HepG2 (cell line): ENCODE measurements around the gene TAT. TPM values are rescaled to one million over a fixed set of nuclear protein-coding genes. Genes with fewer than 3 reads are reported as not detected.
A peak's percentile ranks its signal among the peaks of the same experiment; 100 is the strongest.

Experiments
- ATRX ChIP-seq: sonication (generic); formaldehyde crosslinking; IDR thresholded peaks from 2 replicates; pipeline ENCODE4 v1.4.0; 2020; ENCODE audit warnings: missing genetic modification reagents, borderline replicate concordance
- BHLHE40 ChIP-seq: IDR thresholded peaks from 2 replicates; pipeline ENCODE4 v1.6.1; 2011; ENCODE audit warnings: low read length, improper control_type of control experiment
- BRCA1 ChIP-seq: sonication (generic); formaldehyde crosslinking; IDR thresholded peaks from 2 replicates; pipeline ENCODE4 v1.4.0; 2020; ENCODE audit warnings: missing genetic modification reagents
- FLYWCH1 ChIP-seq: sonication (generic); formaldehyde crosslinking; IDR thresholded peaks from 2 replicates; pipeline ENCODE4 v1.8.1; 2023; ENCODE audit warnings: mild to moderate bottlenecking, missing genetic modification reagents
- FOXC1 ChIP-seq: sonication (generic); formaldehyde crosslinking; IDR thresholded peaks from 2 replicates; pipeline ENCODE4 v1.8.0; 2022; ENCODE audit warnings: mild to moderate bottlenecking, missing genetic modification reagents, borderline replicate concordance
- KDM5A ChIP-seq: fragments of 200-600 bp; sonication (generic); IDR thresholded peaks from 2 replicates; pipeline ENCODE4 v1.7.0; 2018; ENCODE audit warnings: antibody characterized with exemption, mild to moderate bottlenecking, low read length, borderline replicate concordance
- POLR2G ChIP-seq: fragments of 200-400 bp; formaldehyde crosslinking; IDR thresholded peaks from 2 replicates; pipeline ENCODE4 v1.6.1; 2018; ENCODE audit warnings: mild to moderate bottlenecking, low read depth, low read length, moderate library complexity
- RARA ChIP-seq: IDR thresholded peaks from 2 replicates; pipeline ENCODE4 v1.6.1; 2016; ENCODE audit warnings: missing genetic modification reagents, missing compliant biosample characterization
- SAFB2 ChIP-seq: sonication (generic); formaldehyde crosslinking; IDR thresholded peaks from 2 replicates; pipeline ENCODE4 v1.5.1; 2020; ENCODE audit warnings: missing genetic modification reagents, low read depth, mild to moderate bottlenecking, borderline replicate concordance
- SALL2 ChIP-seq: sonication (generic); formaldehyde crosslinking; IDR thresholded peaks from 2 replicates; pipeline ENCODE4 v1.8.1; 2023; ENCODE audit warnings: mild to moderate bottlenecking, missing genetic modification reagents, inconsistent platforms
- SMYD3 ChIP-seq: sonication (generic); formaldehyde crosslinking; IDR thresholded peaks from 2 replicates; pipeline ENCODE4 v1.8.1; 2023; ENCODE audit warnings: mild to moderate bottlenecking, missing genetic modification reagents
- ZFP90 ChIP-seq: sonication (generic); formaldehyde crosslinking; IDR thresholded peaks from 2 replicates; pipeline ENCODE4 v1.8.0; 2022; ENCODE audit warnings: missing genetic modification reagents, mild to moderate bottlenecking, inconsistent platforms, borderline replicate concordance
- ZNF282 ChIP-seq: fragments of 450-650 bp; IDR thresholded peaks from 2 replicates; pipeline ENCODE4 v1.6.1; 2018; ENCODE audit not compliant: partially characterized antibody
- ZNF547 ChIP-seq: sonication (generic); formaldehyde crosslinking; IDR thresholded peaks from 2 replicates; pipeline ENCODE4 v1.5.1; 2020; ENCODE audit warnings: mild to moderate bottlenecking, missing genetic modification reagents
- ZNF549 ChIP-seq: sonication (generic); formaldehyde crosslinking; IDR thresholded peaks from 2 replicates; pipeline ENCODE4 v1.5.0; 2020; ENCODE audit warnings: missing genetic modification reagents
- ZNF644 ChIP-seq: IDR thresholded peaks from 2 replicates; pipeline ENCODE4 v1.6.1; 2016; ENCODE audit warnings: low read depth
- ZSCAN20 ChIP-seq: sonication (generic); formaldehyde crosslinking; IDR thresholded peaks from 2 replicates; pipeline ENCODE4 v1.4.0; 2020; ENCODE audit warnings: missing genetic modification reagents, mild to moderate bottlenecking, borderline replicate concordance
- polyA plus RNA-seq, 8 experiments: library from polyadenylated mRNA; depleted of rRNA in 3 of 8; stranded (reverse) in 7 of 8; unstranded in 1 of 8; fragments of >200 nt; fragmentation: Illumina TruSeq in 4 of 8; extraction: Trizol in 4 of 8; gene quantifications; 2 replicates each; pipeline versions ENCODE4 v1.2.1 to v1.2.3, GENCODE V29; 2011 to 2016; ENCODE audit warnings: low read depth in 4 of 8, missing spikeins in 1 of 8, mixed read lengths in 1 of 8; ENCODE audit not compliant: insufficient read depth in 1 of 8
- total RNA-seq, 5 experiments: library from RNA; depleted of rRNA; stranded (reverse); fragments of >200 nt; fragmentation: Illumina TruSeq; extraction: Trizol; gene quantifications; 2 replicates each; pipeline ENCODE4 v1.2.3, GENCODE V29; 2016; ENCODE audit warnings: low read depth in 1 of 5
- TF ChIP-seq, protein P1 (sequence below): sonication (generic); formaldehyde crosslinking; IDR thresholded peaks from 2 replicates; pipeline ENCODE4 v1.4.0; 2020; ENCODE audit warnings: missing genetic modification reagents
- TF ChIP-seq, protein P2 (sequence below): sonication (generic); formaldehyde crosslinking; IDR thresholded peaks from 2 replicates; pipeline ENCODE4 v1.5.0; 2020; ENCODE audit warnings: missing genetic modification reagents
- TF ChIP-seq, protein P3 (sequence below): sonication (generic); formaldehyde crosslinking; IDR thresholded peaks from 2 replicates; pipeline ENCODE4 v1.4.0; 2020; ENCODE audit warnings: missing genetic modification reagents
- TF ChIP-seq, protein P4 (sequence below): sonication (generic); formaldehyde crosslinking; IDR thresholded peaks from 2 replicates; pipeline ENCODE4 v1.5.0; 2020; ENCODE audit warnings: missing genetic modification reagents
- TF ChIP-seq, protein P5 (sequence below): IDR thresholded peaks from 2 replicates; pipeline ENCODE4 v1.6.1; 2016; ENCODE audit warnings: mild to moderate bottlenecking

TAT gene
- total and polyA plus RNA-seq, 2 of the 13 experiments (the other 11 are each of a cell fraction or from before 2014, with no cell fraction given) = 1.6 to 5.8 TPM

DNA sequence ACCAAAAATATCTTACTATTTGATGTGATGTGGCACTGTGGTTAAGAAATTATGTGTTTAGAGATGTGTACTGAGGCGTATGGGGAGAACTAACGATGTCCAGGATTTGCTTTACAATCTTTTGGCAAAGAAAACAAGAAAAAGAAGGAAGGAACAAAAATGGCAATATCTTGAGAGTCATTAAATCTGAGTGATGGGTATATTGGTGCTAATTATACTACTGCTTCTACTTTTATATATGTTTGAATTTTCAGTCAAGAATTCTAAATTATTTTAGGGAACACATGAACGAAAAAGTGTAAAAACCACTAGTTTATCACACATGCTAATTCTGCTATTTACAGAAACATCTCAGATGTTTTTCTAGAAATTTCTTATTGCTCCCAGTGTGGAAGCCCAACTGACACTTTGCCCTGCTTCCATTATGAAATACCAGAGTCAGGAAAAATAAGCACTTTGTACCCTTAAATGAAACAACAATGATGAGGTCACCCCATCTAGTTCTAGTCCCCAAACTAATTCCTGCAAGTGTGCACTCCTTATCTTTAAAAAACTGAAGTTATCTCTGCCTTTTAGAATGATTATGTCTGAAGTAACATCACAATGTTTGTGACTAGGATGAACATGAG is 18.8 kb downstream of the TAT start (continued):
- TF ChIP-seq, protein P1, sequence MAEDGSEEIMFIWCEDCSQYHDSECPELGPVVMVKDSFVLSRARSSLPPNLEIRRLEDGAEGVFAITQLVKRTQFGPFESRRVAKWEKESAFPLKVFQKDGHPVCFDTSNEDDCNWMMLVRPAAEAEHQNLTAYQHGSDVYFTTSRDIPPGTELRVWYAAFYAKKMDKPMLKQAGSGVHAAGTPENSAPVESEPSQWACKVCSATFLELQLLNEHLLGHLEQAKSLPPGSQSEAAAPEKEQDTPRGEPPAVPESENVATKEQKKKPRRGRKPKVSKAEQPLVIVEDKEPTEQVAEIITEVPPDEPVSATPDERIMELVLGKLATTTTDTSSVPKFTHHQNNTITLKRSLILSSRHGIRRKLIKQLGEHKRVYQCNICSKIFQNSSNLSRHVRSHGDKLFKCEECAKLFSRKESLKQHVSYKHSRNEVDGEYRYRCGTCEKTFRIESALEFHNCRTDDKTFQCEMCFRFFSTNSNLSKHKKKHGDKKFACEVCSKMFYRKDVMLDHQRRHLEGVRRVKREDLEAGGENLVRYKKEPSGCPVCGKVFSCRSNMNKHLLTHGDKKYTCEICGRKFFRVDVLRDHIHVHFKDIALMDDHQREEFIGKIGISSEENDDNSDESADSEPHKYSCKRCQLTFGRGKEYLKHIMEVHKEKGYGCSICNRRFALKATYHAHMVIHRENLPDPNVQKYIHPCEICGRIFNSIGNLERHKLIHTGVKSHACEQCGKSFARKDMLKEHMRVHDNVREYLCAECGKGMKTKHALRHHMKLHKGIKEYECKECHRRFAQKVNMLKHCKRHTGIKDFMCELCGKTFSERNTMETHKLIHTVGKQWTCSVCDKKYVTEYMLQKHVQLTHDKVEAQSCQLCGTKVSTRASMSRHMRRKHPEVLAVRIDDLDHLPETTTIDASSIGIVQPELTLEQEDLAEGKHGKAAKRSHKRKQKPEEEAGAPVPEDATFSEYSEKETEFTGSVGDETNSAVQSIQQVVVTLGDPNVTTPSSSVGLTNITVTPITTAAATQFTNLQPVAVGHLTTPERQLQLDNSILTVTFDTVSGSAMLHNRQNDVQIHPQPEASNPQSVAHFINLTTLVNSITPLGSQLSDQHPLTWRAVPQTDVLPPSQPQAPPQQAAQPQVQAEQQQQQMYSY (CRISPR knock-in tag) = no peak
- TF ChIP-seq SALL2 (CRISPR knock-in tag) (no peak), BHLHE40 (no peak), ZNF282 (no peak), FLYWCH1 (CRISPR knock-in tag) (no peak), KDM5A (no peak), POLR2G (no peak), ZNF547 (no peak), SMYD3 (CRISPR knock-in tag) (no peak), ZNF549 (CRISPR knock-in tag) (no peak), ATRX (CRISPR knock-in tag) (no peak), ZFP90 (no peak), SAFB2 (CRISPR knock-in tag) (no peak), FOXC1 (no peak), ZNF644 (no peak), RARA (CRISPR knock-in tag) (peak; percentile 46; the same call in 1 of the 2 replicates), ZSCAN20 (no peak), BRCA1 (CRISPR knock-in tag) (no peak)
- TF ChIP-seq, protein P2, sequence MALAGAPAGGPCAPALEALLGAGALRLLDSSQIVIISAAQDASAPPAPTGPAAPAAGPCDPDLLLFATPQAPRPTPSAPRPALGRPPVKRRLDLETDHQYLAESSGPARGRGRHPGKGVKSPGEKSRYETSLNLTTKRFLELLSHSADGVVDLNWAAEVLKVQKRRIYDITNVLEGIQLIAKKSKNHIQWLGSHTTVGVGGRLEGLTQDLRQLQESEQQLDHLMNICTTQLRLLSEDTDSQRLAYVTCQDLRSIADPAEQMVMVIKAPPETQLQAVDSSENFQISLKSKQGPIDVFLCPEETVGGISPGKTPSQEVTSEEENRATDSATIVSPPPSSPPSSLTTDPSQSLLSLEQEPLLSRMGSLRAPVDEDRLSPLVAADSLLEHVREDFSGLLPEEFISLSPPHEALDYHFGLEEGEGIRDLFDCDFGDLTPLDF (CRISPR knock-in tag) = no peak
- TF ChIP-seq, protein P3, sequence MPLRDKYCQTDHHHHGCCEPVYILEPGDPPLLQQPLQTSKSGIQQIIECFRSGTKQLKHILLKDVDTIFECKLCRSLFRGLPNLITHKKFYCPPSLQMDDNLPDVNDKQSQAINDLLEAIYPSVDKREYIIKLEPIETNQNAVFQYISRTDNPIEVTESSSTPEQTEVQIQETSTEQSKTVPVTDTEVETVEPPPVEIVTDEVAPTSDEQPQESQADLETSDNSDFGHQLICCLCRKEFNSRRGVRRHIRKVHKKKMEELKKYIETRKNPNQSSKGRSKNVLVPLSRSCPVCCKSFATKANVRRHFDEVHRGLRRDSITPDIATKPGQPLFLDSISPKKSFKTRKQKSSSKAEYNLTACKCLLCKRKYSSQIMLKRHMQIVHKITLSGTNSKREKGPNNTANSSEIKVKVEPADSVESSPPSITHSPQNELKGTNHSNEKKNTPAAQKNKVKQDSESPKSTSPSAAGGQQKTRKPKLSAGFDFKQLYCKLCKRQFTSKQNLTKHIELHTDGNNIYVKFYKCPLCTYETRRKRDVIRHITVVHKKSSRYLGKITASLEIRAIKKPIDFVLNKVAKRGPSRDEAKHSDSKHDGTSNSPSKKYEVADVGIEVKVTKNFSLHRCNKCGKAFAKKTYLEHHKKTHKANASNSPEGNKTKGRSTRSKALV = peak; percentile 69; the same call in 1 of the 2 replicates
- TF ChIP-seq, protein P4, sequence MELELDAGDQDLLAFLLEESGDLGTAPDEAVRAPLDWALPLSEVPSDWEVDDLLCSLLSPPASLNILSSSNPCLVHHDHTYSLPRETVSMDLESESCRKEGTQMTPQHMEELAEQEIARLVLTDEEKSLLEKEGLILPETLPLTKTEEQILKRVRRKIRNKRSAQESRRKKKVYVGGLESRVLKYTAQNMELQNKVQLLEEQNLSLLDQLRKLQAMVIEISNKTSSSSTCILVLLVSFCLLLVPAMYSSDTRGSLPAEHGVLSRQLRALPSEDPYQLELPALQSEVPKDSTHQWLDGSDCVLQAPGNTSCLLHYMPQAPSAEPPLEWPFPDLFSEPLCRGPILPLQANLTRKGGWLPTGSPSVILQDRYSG (CRISPR knock-in tag) = no peak
- TF ChIP-seq, protein P5, sequence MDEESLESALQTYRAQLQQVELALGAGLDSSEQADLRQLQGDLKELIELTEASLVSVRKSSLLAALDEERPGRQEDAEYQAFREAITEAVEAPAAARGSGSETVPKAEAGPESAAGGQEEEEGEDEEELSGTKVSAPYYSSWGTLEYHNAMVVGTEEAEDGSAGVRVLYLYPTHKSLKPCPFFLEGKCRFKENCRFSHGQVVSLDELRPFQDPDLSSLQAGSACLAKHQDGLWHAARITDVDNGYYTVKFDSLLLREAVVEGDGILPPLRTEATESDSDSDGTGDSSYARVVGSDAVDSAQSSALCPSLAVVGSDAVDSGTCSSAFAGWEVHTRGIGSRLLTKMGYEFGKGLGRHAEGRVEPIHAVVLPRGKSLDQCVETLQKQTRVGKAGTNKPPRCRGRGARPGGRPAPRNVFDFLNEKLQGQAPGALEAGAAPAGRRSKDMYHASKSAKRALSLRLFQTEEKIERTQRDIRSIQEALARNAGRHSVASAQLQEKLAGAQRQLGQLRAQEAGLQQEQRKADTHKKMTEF (CRISPR knock-in tag) = no peak
